ENCODE data around the gene UBE2QL1.

- TF ChIP-seq POLR2A (IDR thresholded peaks at IDR 0.05; ENCODE audit: low read length) (no peak), GATA1 (IDR thresholded peaks at IDR 0.05; ENCODE audit: low read depth, low read length) (no peak)
Observed at GRCh38 chr5:6504677-6505415, 56.2 kb downstream of the UBE2QL1 start.
